GM10266 (cell line): ENCODE measurements around the gene PGBD2.
"Not testable (repeated sequence)": the region's sequence is repeated elsewhere in the genome, so short reads cannot be mapped to it uniquely, and the experiment has no call there.

Source experiments
- DNase-seq: peaks from one replicate; pipeline ENCODE4 v3.0.0; 2012; ENCODE audit errors: extremely low spot score
- TF ChIP-seq, protein P1 (sequence below): IDR thresholded peaks from 2 replicates; pipeline ENCODE4 v1.5.1; 2012; ENCODE audit warnings: mild to moderate bottlenecking, low read depth; ENCODE audit not compliant: control insufficient read depth, insufficient read depth; ENCODE audit errors: missing control alignments

Gene PGBD2

DNA sequence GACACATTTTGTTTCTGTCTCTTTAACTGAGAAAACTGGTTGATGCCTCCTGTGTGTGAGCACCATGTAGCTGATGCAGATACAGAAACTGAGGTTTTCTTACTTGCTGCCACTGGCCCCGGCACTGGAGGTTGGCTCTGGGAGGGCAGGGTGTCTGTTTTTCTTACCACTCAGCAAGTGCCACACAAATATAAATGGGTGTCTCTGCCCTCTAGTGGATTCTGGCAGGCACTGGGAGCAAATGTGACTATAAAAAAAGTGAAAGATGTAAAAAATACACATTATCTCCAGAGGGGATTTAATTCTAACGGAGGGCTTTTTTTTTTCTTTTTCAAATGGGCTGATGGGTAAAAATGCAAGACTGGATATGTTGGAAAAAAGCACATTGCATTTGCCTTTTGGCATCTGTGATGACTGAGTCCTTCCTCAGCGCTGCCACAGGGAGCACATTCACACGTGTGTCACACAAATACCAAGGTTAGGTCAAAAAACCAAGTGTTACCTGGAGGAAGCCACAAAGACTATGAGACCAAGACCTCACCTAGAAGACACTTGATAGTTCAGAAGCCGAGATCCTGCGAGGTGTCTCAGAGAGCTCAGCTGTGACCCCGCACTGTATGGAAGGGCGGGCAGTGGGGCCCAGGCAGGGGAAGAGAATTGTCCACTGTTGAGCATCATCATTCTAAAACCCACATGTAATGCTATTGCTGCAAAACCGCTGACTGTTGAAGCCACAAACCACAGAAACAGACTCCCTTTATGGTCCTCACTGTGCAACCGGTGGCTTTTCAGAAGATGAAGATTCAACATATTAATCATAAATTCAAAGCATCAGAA, 18.9 kb downstream of the PGBD2 start:
- TF ChIP-seq, protein P1, sequence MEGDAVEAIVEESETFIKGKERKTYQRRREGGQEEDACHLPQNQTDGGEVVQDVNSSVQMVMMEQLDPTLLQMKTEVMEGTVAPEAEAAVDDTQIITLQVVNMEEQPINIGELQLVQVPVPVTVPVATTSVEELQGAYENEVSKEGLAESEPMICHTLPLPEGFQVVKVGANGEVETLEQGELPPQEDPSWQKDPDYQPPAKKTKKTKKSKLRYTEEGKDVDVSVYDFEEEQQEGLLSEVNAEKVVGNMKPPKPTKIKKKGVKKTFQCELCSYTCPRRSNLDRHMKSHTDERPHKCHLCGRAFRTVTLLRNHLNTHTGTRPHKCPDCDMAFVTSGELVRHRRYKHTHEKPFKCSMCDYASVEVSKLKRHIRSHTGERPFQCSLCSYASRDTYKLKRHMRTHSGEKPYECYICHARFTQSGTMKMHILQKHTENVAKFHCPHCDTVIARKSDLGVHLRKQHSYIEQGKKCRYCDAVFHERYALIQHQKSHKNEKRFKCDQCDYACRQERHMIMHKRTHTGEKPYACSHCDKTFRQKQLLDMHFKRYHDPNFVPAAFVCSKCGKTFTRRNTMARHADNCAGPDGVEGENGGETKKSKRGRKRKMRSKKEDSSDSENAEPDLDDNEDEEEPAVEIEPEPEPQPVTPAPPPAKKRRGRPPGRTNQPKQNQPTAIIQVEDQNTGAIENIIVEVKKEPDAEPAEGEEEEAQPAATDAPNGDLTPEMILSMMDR, result peak; percentile 62

GRCh38 chr1:248925859-248926258, 19.8 kb downstream of the PGBD2 start:
- DNase-seq, result not testable (repeated sequence)

More for the DNA sequence above, 18.9 kb downstream of the PGBD2 start:
- peak; percentile 39 for DNase-seq

GRCh38 chr1:248926401-248927182, 20.6 kb downstream of the PGBD2 start:
- DNase-seq, result no peak
- TF ChIP-seq, protein P1, result no peak

- DNase-seq, result not testable (repeated sequence)
Observed at GRCh38 chr1:248927283-248927682, 21.2 kb downstream of the PGBD2 start.

DNA sequence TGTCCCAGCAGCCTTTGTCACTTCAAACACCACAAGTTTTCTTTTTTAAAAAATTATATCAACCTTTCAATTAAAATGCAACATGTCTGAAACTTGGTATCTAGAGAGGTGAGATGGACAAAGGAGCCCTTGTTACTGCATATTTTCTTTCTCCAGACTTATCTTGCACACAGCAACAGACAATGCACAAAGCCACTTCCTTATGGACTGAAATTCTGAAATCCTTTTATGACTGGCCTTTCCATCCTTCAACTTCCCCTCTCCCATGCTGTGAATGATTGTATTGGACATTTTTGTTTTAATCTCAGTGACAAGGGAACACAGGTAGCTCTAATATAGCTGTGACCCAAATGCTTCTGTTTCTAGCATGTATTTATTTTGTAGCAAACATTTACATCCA, 22.1 kb downstream of the PGBD2 start:
- DNase-seq, result not testable (repeated sequence)

- not testable (repeated sequence) for DNase-seq
Observed at GRCh38 chr1:248930037-248930436, 24.0 kb downstream of the PGBD2 start.

- not testable (repeated sequence) for DNase-seq
Observed at GRCh38 chr1:248938173-248938809, 32.3 kb downstream of the PGBD2 start.

GRCh38 chr1:248944134-248944999, 38.3 kb downstream of the PGBD2 start:
- DNase-seq, result not testable (repeated sequence)

GRCh38 chr1:248945000-248945423, 39.0 kb downstream of the PGBD2 start:
- DNase-seq, result not testable (repeated sequence)

GRCh38 chr1:248945453-248945852, 39.4 kb downstream of the PGBD2 start:
- DNase-seq, result not testable (repeated sequence)

- DNase-seq, result not testable (repeated sequence)
Observed at GRCh38 chr1:248945856-248946416, 39.9 kb downstream of the PGBD2 start.
